ENCODE results near the gene IPO5.
"Not testable (repeated sequence)": the region's sequence is repeated elsewhere in the genome, so short reads cannot be mapped to it uniquely, and the experiment has no call there.

IPO5 gene

GRCh38 chr13:97948041-97948440 lies 5.4 kb upstream of the IPO5 start:
- H2BK5ac ChIP-seq (ENCODE audit: low read length) = no peak overlapping the region
- no peak overlapping the region for H2AK5ac ChIP-seq (ENCODE audit: low read depth, low read length)
- H2AFZ ChIP-seq (ENCODE audit: low read length) = no peak overlapping the region
- H3K4me2 ChIP-seq (ENCODE audit: insufficient read depth, low read length, poor library complexity, severe bottlenecking) = no peak overlapping the region
- H4K91ac ChIP-seq (ENCODE audit: low read depth, low read length, poor library complexity) = no peak overlapping the region
- no peaks in the 10 kb centered on the region for H3K9me3 ChIP-seq (replicated peaks in 1 of 2; ENCODE audit: control insufficient read depth in 2 of 2, insufficient read depth in 1 of 2, low read depth in 1 of 2, low read length in 2 of 2)
- DNase-seq (ENCODE audit: low spot score) = no peak
- H4K8ac ChIP-seq (ENCODE audit: low read depth, low read length) = no peak overlapping the region
- H3K4me3 ChIP-seq (ENCODE audit: low read length in 2 of 2) = no peak overlapping the region
- no peak overlapping the region for H2BK15ac ChIP-seq (ENCODE audit: low read length)
- H3K79me1 ChIP-seq (ENCODE audit: low read depth, low read length) = no peaks in the 10 kb centered on the region
- no peaks in the 10 kb centered on the region for H3K4me1 ChIP-seq (ENCODE audit: control insufficient read depth in 2 of 2, insufficient read depth in 1 of 2, low read depth in 1 of 2, low read length in 2 of 2)
- H3K18ac ChIP-seq (ENCODE audit: low read length) = no peak overlapping the region
- H3K9ac ChIP-seq (ENCODE audit: low read depth, low read length, poor library complexity) = no peak overlapping the region
- H3K14ac ChIP-seq (ENCODE audit: low read length) = no peak overlapping the region
- no peak overlapping the region for H2BK120ac ChIP-seq (ENCODE audit: low read depth, low read length)
- H3K36me3 ChIP-seq (replicated peaks in 1 of 2; ENCODE audit: control insufficient read depth in 2 of 2, insufficient read depth in 2 of 2, low read length in 2 of 2) = no peaks in the 10 kb centered on the region
- no peak overlapping the region for H3K4ac ChIP-seq (ENCODE audit: low read length)
- H3K27me3 ChIP-seq (ENCODE audit: control insufficient read depth in 3 of 3, insufficient read depth in 3 of 3, low read depth in 1 of 3, low read length in 3 of 3) = no peaks in the 10 kb centered on the region
- no peak overlapping the region for H3K27ac ChIP-seq (replicated peaks; ENCODE audit: low read length)
- no CpG with 5 or more reads among the region's 3 CpGs for WGBS, 2 donors (ENCODE audit: extremely low coverage in 2 of 2, insufficient read length in 2 of 2, insufficient replicate concordance in 1 of 2)
- H3K23ac ChIP-seq (ENCODE audit: low read depth, low read length, poor library complexity) = no peak overlapping the region
- no peak overlapping the region for H2BK12ac ChIP-seq (ENCODE audit: low read length)

- not testable (repeated sequence) for H3K4me2 ChIP-seq (ENCODE audit: insufficient read depth, low read length, poor library complexity, severe bottlenecking); H3K27me3 ChIP-seq (ENCODE audit: control insufficient read depth in 3 of 3, insufficient read depth in 3 of 3, low read depth in 1 of 3, low read length in 3 of 3); H2BK15ac ChIP-seq (ENCODE audit: low read length); H3K9me3 ChIP-seq (replicated peaks in 1 of 2; ENCODE audit: control insufficient read depth in 2 of 2, insufficient read depth in 1 of 2, low read depth in 1 of 2, low read length in 2 of 2); H3K79me1 ChIP-seq (ENCODE audit: low read depth, low read length); H3K18ac ChIP-seq (ENCODE audit: low read length); H4K8ac ChIP-seq (ENCODE audit: low read depth, low read length); H3K4ac ChIP-seq (ENCODE audit: low read length); H3K36me3 ChIP-seq (replicated peaks in 1 of 2; ENCODE audit: control insufficient read depth in 2 of 2, insufficient read depth in 2 of 2, low read length in 2 of 2); H3K4me3 ChIP-seq (ENCODE audit: low read length in 2 of 2); H3K4me1 ChIP-seq (ENCODE audit: control insufficient read depth in 2 of 2, insufficient read depth in 1 of 2, low read depth in 1 of 2, low read length in 2 of 2); H3K9ac ChIP-seq (ENCODE audit: low read depth, low read length, poor library complexity); H4K91ac ChIP-seq (ENCODE audit: low read depth, low read length, poor library complexity); H2BK12ac ChIP-seq (ENCODE audit: low read length); H2AFZ ChIP-seq (ENCODE audit: low read length); H3K23ac ChIP-seq (ENCODE audit: low read depth, low read length, poor library complexity); H3K14ac ChIP-seq (ENCODE audit: low read length); H3K27ac ChIP-seq (replicated peaks; ENCODE audit: low read length); H2BK5ac ChIP-seq (ENCODE audit: low read length); DNase-seq (ENCODE audit: low spot score); H2BK120ac ChIP-seq (ENCODE audit: low read depth, low read length); H2AK5ac ChIP-seq (ENCODE audit: low read depth, low read length)
- whole genome bisulfite sequencing, 2 donors (ENCODE audit: extremely low coverage in 2 of 2, insufficient read length in 2 of 2, insufficient replicate concordance in 1 of 2) = no CpG with 5 or more reads among the region's 5 CpGs
These were observed 4.2 kb upstream of the IPO5 start for GRCh38 chr13:97949316-97949715.

GRCh38 chr13:97951376-97951775 lies 2.1 kb upstream of the IPO5 start:
- DNase-seq (ENCODE audit: low spot score) = no peak
- Histone ChIP-seq H2BK120ac (ENCODE audit: low read depth, low read length) (no peak overlapping the region), H3K4me1 (ENCODE audit: control insufficient read depth in 2 of 2, insufficient read depth in 1 of 2, low read depth in 1 of 2, low read length in 2 of 2) (peaks cover 0 to 5% of the 10 kb centered on the region in 2 donors), H2BK15ac (ENCODE audit: low read length) (no peak overlapping the region), H3K4me3 (ENCODE audit: low read length in 2 of 2) (no peak overlapping the region), H4K91ac (ENCODE audit: low read depth, low read length, poor library complexity) (no peak overlapping the region), H3K14ac (ENCODE audit: low read length) (no peak overlapping the region), H3K4ac (ENCODE audit: low read length) (no peak overlapping the region), H2AFZ (ENCODE audit: low read length) (no peak overlapping the region), H3K4me2 (ENCODE audit: insufficient read depth, low read length, poor library complexity, severe bottlenecking) (no peak overlapping the region), H3K9me3 (replicated peaks in 1 of 2; ENCODE audit: control insufficient read depth in 2 of 2, insufficient read depth in 1 of 2, low read depth in 1 of 2, low read length in 2 of 2) (no peaks in the 10 kb centered on the region), H2BK5ac (ENCODE audit: low read length) (no peak overlapping the region), H3K18ac (ENCODE audit: low read length) (no peak overlapping the region), H3K27ac (replicated peaks; ENCODE audit: low read length) (no peak overlapping the region), H2AK5ac (ENCODE audit: low read depth, low read length) (no peak overlapping the region), H3K79me1 (ENCODE audit: low read depth, low read length) (no peaks in the 10 kb centered on the region), H3K9ac (ENCODE audit: low read depth, low read length, poor library complexity) (no peak overlapping the region), H3K27me3 (ENCODE audit: control insufficient read depth in 3 of 3, insufficient read depth in 3 of 3, low read depth in 1 of 3, low read length in 3 of 3) (no peaks in the 10 kb centered on the region), H3K36me3 (replicated peaks in 1 of 2; ENCODE audit: control insufficient read depth in 2 of 2, insufficient read depth in 2 of 2, low read length in 2 of 2) (no peaks in the 10 kb centered on the region), H4K8ac (ENCODE audit: low read depth, low read length) (no peak overlapping the region), H3K23ac (ENCODE audit: low read depth, low read length, poor library complexity) (no peak overlapping the region), H2BK12ac (ENCODE audit: low read length) (no peak overlapping the region)
- no CpG with 5 or more reads among the region's 4 CpGs for WGBS, 2 donors (ENCODE audit: extremely low coverage in 2 of 2, insufficient read length in 2 of 2, insufficient replicate concordance in 1 of 2)

- not testable (repeated sequence) for H3K79me1 ChIP-seq (ENCODE audit: low read depth, low read length); DNase-seq (ENCODE audit: low spot score); H3K27me3 ChIP-seq (ENCODE audit: control insufficient read depth in 3 of 3, insufficient read depth in 3 of 3, low read depth in 1 of 3, low read length in 3 of 3); H3K9me3 ChIP-seq (replicated peaks in 1 of 2; ENCODE audit: control insufficient read depth in 2 of 2, insufficient read depth in 1 of 2, low read depth in 1 of 2, low read length in 2 of 2); H3K36me3 ChIP-seq (replicated peaks in 1 of 2; ENCODE audit: control insufficient read depth in 2 of 2, insufficient read depth in 2 of 2, low read length in 2 of 2); H2AK5ac ChIP-seq (ENCODE audit: low read depth, low read length); H3K4me1 ChIP-seq (ENCODE audit: control insufficient read depth in 2 of 2, insufficient read depth in 1 of 2, low read depth in 1 of 2, low read length in 2 of 2); H3K18ac ChIP-seq (ENCODE audit: low read length); H3K27ac ChIP-seq (replicated peaks; ENCODE audit: low read length); H3K23ac ChIP-seq (ENCODE audit: low read depth, low read length, poor library complexity); H2BK5ac ChIP-seq (ENCODE audit: low read length); H2BK120ac ChIP-seq (ENCODE audit: low read depth, low read length); H2AFZ ChIP-seq (ENCODE audit: low read length); H3K14ac ChIP-seq (ENCODE audit: low read length); H4K8ac ChIP-seq (ENCODE audit: low read depth, low read length); H2BK15ac ChIP-seq (ENCODE audit: low read length); H4K91ac ChIP-seq (ENCODE audit: low read depth, low read length, poor library complexity); H2BK12ac ChIP-seq (ENCODE audit: low read length); H3K4ac ChIP-seq (ENCODE audit: low read length); H3K4me2 ChIP-seq (ENCODE audit: insufficient read depth, low read length, poor library complexity, severe bottlenecking); H3K4me3 ChIP-seq (ENCODE audit: low read length in 2 of 2); H3K9ac ChIP-seq (ENCODE audit: low read depth, low read length, poor library complexity)
- no CpG with 5 or more reads among the region's 4 CpGs for WGBS, 2 donors (ENCODE audit: extremely low coverage in 2 of 2, insufficient read length in 2 of 2, insufficient replicate concordance in 1 of 2)
These were observed 644 bp upstream of the IPO5 start for GRCh38 chr13:97952831-97953230.

Data from neuronal stem cell (in vitro differentiated cells).